T-helper 2 cell treated with Interferon-gamma antibody and Interleukin-4, amounts not matched to agents 5 μg/mL and 100 μg/mL, for 36 hours (primary cell): ENCODE results near the gene NEUROG1.

Experiments
- DNase-seq: peaks from one replicate; pipeline ENCODE4 v3.0.0; 2021; ENCODE audit warnings: low spot score
- H3K27ac Mint-ChIP-seq: one replicate; pipeline ENCODE4 v1.8.0; 2021; ENCODE audit warnings: mild to moderate bottlenecking, mixed read lengths
- H3K27me3 Mint-ChIP-seq: one replicate; pipeline ENCODE4 v1.8.0; 2021; ENCODE audit warnings: low read depth, mixed read lengths
- H3K36me3 Mint-ChIP-seq: one replicate; pipeline ENCODE4 v1.8.0; 2021; ENCODE audit warnings: low read depth, mixed read lengths
- H3K4me1 Mint-ChIP-seq: one replicate; pipeline ENCODE4 v1.8.0; 2021; ENCODE audit warnings: low read depth, mixed read lengths
- H3K4me3 Mint-ChIP-seq: one replicate; pipeline ENCODE4 v1.8.0; 2022; ENCODE audit warnings: mild to moderate bottlenecking, moderate library complexity, mixed read lengths
- H3K9me3 Mint-ChIP-seq: one replicate; pipeline ENCODE4 v1.8.0; 2021; ENCODE audit warnings: mixed read lengths

Gene NEUROG1

DNA sequence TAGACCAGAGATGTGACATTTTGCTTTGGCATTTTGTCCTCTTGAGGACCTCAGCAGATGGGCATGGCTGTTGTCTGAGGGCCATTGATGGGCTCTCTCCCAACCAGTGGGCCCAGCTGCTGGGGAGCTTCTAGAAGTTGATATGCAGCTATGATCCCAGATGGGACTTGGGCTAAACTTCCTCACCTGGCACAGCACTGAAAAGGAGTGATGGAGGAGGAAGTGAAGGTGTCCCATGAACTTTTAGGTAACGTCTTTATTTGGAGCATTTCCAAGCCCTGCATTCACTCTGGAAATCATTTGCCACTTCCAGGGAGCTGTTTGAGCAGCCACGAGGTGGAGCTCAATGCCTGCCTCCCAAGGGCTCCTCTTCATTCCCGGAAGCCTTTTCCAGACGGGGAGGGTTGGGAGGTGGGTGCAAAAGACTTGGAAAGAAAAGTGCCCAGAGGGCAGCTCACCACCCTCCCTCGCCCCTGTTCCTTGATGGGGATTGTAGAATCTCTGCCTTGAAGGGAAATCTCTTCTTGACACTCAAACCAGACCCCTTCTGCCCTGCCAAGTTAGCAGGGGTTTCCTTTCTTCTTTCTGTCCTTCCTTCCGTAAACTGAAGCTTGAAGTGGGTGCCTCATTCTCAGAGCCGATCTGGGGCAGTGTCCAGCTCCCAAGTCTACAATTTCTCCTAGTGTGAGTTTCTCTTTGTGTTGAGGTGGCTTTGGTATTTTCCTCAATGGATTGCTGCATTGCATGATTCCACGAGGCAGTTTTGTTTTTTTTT, 18.1 kb upstream of the NEUROG1 start:
- peaks cover 43% of the 10 kb centered on the region for H3K27me3 Mint-ChIP-seq
- H3K9me3 Mint-ChIP-seq, result no peaks in the 10 kb centered on the region
- H3K4me3 Mint-ChIP-seq, result no peak overlapping the region
- no peak overlapping the region for H3K27ac Mint-ChIP-seq
- no peak for DNase-seq
- no peaks in the 10 kb centered on the region for H3K36me3 Mint-ChIP-seq
- H3K4me1 Mint-ChIP-seq, result peaks cover 2% of the 10 kb centered on the region

DNA sequence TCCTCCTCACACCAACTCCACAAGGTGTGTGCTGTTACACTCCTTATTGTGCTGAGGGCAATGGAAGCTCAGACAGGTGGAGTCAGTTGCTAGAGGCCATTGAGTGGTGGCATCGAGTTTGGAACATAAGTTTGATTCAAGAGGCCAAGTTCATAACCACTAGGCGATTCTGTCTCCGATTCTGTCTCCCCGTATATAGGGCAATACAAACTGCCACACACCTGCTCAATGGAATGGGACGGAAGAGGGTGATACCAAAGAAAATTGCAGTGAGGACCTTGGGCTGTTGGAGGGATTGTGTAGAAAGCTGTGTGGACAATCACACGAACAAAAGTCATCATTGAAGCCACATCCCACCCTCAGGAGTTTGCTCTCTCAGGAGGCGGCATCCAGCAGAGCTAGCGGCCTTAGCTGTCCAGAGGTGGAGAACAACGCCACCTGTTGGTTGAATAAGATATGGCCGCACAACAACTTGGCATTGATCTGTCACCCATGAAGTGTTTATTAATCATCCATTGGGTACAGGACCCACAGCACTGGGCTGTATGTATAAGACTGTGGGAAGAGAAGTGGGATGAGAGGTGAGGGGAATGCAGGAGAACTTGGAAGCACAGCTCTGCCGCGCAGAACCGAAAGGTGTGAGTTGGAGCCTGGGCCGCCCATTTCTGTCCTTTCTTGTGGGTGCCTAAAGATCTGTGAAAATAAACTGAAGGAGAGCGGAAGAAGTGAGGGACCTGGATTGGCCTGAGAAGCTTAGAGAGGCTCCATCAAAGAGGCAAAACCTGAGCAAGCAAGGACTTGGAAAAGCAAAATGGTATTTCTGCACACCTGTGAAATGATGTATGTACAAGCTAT, 16.1 kb upstream of the NEUROG1 start:
- peaks cover 54% of the 10 kb centered on the region for H3K27me3 Mint-ChIP-seq
- no peaks in the 10 kb centered on the region for H3K36me3 Mint-ChIP-seq
- peaks cover 2% of the 10 kb centered on the region for H3K4me1 Mint-ChIP-seq
- peak; percentile 35 for DNase-seq
- H3K27ac Mint-ChIP-seq, result no peak overlapping the region
- no peaks in the 10 kb centered on the region for H3K9me3 Mint-ChIP-seq
- H3K4me3 Mint-ChIP-seq, result no peak overlapping the region

DNA sequence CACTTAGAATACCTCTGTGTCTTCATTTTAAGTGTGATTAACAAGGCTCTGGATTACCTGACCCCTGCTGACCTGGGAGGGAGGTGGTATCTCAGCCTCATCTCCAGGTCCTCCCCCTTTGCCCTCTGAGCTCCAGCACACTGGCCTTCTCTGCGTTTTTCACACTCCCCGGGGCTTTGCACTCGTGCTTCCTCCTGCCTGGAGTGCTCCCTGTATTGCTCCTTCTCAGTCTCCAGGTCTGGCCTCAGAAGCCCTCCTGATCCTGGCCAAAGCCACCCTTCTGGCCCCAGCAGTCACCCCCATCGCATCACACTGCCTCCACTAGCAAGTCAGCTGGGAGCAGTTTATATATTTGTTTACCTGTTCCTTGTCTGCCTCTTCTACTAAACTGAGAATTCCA, 13.6 kb upstream of the NEUROG1 start:
- DNase-seq, result no peak
- Mint-ChIP-seq H3K4me1 (peaks cover 2% of the 10 kb centered on the region), H3K27ac (no peak overlapping the region), H3K27me3 (peaks cover 67% of the 10 kb centered on the region), H3K4me3 (no peak overlapping the region), H3K9me3 (no peaks in the 10 kb centered on the region), H3K36me3 (no peaks in the 10 kb centered on the region)

DNA sequence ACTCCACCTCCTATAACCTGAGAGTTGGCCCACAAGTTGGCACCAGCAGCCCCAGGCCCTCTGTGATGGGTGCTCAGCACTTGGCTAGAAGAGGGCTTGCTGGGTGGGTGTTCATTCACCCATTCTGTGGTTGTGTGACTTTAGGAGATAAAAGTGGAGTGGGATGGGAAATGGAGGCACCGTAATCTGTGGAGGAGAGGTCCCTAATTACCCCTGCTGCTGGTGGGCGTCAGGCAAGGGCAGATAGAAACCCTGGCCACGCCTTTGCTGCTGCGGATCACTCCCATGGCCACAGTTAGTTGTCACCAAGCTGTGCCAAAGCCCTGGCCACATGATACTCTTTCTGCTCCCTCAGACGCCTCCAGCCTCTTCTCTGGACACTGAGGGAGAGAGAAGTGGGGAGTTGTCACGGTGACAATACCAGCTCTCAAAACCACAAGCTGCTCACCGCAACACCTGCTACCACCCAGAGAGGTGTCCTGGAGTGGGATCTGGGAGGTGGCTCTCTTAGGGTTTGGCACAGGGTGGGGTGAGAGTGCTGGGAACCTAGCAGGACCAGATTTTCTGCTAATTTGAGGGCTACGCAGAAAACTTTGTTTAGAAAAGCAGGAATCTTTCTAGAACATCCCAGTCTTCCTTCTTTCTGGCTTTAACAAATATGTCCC, 12.0 kb upstream of the NEUROG1 start:
- peaks cover 10% of the 10 kb centered on the region for H3K4me1 Mint-ChIP-seq
- H3K27me3 Mint-ChIP-seq, result peaks cover 77% of the 10 kb centered on the region
- H3K27ac Mint-ChIP-seq, result no peak overlapping the region
- DNase-seq, result no peak
- H3K36me3 Mint-ChIP-seq, result no peaks in the 10 kb centered on the region
- no peak overlapping the region for H3K4me3 Mint-ChIP-seq
- no peaks in the 10 kb centered on the region for H3K9me3 Mint-ChIP-seq

DNA sequence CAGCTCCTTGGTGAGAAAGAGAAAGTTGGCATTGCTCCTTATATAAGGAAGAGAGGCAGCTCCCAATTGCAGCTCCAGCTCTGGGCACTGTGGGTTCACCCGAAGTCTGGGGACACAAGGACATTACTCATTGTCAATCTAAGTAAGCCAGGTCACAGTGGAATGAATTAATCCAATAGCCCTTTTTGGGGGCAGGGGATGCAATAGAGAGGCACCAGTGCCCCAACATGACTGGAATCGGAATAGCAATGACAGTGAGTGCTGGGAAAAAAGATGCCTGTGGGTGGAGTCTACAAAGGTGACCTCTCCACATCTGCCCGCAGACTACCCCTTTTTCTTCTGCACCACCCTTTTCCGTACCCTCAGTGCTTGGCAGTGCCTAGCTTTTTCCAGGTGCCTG, 11.1 kb upstream of the NEUROG1 start:
- Mint-ChIP-seq H3K36me3 (no peaks in the 10 kb centered on the region), H3K27me3 (peaks cover 83% of the 10 kb centered on the region), H3K4me1 (peaks cover 10% of the 10 kb centered on the region), H3K4me3 (no peak overlapping the region), H3K27ac (no peak overlapping the region), H3K9me3 (no peaks in the 10 kb centered on the region)
- DNase-seq, result no peak

DNA sequence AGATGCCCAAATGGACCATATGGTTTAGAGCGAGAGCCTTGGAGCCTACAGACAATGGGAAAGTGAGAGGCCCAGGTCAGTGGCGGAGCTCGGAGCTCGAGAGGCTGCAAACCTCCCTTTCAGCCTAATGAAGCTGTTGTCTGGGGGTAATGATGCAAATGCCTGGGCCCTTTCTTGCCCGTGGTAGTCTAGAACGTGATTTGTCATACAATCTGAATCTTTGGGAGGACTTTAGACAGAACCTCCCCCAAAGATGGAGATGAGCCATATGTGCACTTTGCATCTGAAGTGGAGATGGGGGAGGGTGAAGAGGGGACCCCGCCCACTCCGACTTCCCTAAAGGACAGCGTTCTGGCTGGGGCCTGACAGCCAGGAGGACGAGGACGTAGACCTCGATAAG, 10.3 kb upstream of the NEUROG1 start:
- DNase-seq, result no peak
- H3K4me1 Mint-ChIP-seq, result peaks cover 8% of the 10 kb centered on the region
- H3K27me3 Mint-ChIP-seq, result peaks cover 88% of the 10 kb centered on the region
- H3K4me3 Mint-ChIP-seq, result no peak overlapping the region
- H3K9me3 Mint-ChIP-seq, result no peaks in the 10 kb centered on the region
- no peaks in the 10 kb centered on the region for H3K36me3 Mint-ChIP-seq
- H3K27ac Mint-ChIP-seq, result no peak overlapping the region

DNA sequence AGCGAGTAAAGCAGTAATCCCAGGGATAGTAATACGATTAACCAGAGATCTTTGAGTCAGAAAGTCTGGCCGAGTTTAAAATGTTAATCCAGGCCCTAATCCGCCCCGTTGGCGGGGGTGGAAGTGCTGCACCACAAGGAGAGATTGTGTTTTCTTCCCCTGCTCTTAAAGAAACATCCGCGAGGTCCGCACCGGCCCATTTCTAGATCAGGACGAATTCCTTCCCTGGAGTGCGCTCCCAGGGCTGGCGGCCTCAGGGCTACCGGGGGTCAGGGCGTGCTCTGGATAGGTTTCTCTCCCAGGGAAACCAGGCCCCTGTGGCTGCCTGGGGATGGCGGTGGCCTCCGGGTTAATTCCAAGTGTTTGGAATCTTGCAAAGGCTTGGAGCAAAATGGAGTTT, 9.3 kb upstream of the NEUROG1 start:
- DNase-seq, result no peak

DNA sequence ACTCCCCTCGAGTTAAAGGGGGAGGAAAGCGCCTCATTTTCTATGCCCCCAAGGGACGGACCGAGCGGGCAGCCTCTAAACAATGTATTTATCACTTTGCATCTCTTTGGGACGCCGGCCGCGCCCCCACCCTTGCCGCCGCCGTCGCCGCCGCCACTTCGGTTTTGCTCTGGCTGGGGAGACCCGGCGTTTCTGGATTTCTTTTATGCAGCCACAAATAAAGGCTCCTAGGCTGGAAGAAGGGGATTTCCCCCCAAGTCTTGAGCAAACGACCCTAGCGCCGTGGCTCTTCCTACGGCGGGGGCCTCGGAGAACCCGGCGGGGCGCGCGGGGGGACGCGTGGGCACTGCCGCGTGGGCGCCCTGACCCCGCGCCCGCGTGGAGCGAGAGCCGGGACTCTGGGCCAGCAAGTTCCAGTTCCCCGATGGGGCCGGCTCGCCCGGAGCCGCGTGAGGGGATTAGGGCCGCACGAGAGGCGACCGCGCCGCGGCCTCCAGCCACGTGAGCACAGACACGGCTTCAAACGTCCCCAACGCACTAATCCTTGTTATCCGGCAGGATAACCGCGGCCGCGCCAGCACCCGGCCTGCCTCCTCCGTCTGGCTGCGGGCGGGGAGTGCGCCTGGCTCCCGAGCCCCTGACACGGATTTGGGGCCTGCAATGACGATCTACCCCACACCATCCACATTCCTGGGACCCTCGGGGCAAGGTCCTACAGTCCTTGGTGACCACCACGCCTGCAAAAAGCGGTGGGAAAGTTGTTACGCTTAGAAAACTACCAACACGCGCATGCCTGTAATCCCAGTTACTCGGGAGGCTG, 7.9 kb upstream of the NEUROG1 start:
- no peaks in the 10 kb centered on the region for H3K9me3 Mint-ChIP-seq
- peak overlapping the region; percentile 81 for H3K4me3 Mint-ChIP-seq
- H3K36me3 Mint-ChIP-seq, result no peaks in the 10 kb centered on the region
- peaks cover 92% of the 10 kb centered on the region for H3K27me3 Mint-ChIP-seq
- no peak for DNase-seq
- H3K4me1 Mint-ChIP-seq, result peaks cover 8% of the 10 kb centered on the region
- no peak overlapping the region for H3K27ac Mint-ChIP-seq

More for the DNA sequence above, 9.3 kb upstream of the NEUROG1 start:
- H3K9me3 Mint-ChIP-seq, result no peaks in the 10 kb centered on the region
- H3K27ac Mint-ChIP-seq, result no peak overlapping the region
- peaks cover 92% of the 10 kb centered on the region for H3K27me3 Mint-ChIP-seq
- H3K4me1 Mint-ChIP-seq, result peaks cover 8% of the 10 kb centered on the region
- H3K4me3 Mint-ChIP-seq, result no peak overlapping the region
- no peaks in the 10 kb centered on the region for H3K36me3 Mint-ChIP-seq

DNA sequence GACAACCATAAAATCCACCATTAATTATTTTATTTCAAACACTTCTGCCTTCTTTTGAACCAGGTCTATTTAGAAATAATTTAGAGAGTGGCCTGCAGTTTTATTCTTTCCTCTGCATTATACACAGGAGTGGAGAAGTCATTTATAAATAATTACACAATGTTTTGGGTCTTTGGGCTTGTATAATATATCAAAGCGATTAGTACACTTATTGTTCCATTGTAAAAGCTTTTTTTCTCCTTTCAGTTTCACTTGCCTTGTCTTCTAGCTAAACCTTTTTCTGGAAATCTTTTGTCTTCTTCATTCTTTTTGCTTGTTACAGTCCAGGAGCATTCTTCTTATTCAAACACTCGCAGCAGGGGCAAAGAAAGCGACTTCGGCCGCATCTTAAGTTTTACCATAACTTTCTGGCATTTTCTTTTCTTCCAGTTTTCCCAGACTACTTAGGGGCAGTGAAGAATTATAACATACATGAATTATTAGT, 7.3 kb upstream of the NEUROG1 start:
- peaks cover 8% of the 10 kb centered on the region for H3K4me1 Mint-ChIP-seq
- H3K27ac Mint-ChIP-seq, result no peak overlapping the region

DNA sequence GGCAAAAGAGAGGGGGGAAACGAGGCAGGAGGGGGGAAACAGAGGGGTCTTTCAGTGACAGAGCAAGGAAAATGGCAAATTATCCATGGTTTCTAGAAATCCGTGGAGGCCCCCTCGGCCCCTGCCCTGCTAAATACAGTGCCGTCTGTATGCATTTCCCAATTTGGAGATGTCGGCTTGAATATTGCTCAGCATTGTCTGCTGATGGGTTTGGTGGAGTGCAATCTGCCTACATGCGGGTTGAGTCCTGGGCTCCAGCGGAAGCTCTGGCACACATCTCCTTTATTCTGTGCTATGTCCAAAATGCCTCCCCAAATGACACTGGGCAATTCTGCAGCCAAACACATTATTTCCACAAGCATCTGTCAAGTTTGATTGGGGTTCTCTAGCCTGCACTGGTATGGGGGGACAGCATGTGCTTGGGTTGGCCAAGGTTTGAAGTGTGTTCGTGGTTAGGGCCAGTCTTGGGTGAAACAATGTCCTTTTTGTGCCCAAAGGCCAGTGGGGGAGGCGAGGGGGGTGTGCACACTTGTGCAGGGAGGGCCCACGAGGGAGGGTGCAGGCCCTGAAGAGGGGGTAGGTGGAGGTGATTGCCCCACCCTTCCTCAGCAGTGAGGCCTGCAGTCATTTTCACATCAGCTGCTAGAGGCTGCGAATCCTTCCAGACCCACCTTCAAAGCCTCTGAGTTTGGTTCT, 6.2 kb upstream of the NEUROG1 start:
- Mint-ChIP-seq H3K27me3 (peaks cover 93% of the 10 kb centered on the region), H3K27ac (no peak overlapping the region), H3K4me3 (no peak overlapping the region), H3K4me1 (peaks cover 8% of the 10 kb centered on the region), H3K9me3 (no peaks in the 10 kb centered on the region), H3K36me3 (no peaks in the 10 kb centered on the region)
- DNase-seq, result no peak

More for the DNA sequence above, 7.3 kb upstream of the NEUROG1 start:
- no peaks in the 10 kb centered on the region for H3K9me3 Mint-ChIP-seq
- no peak for DNase-seq
- peaks cover 92% of the 10 kb centered on the region for H3K27me3 Mint-ChIP-seq
- H3K36me3 Mint-ChIP-seq, result no peaks in the 10 kb centered on the region
- H3K4me3 Mint-ChIP-seq, result peak overlapping the region; percentile 44

DNA sequence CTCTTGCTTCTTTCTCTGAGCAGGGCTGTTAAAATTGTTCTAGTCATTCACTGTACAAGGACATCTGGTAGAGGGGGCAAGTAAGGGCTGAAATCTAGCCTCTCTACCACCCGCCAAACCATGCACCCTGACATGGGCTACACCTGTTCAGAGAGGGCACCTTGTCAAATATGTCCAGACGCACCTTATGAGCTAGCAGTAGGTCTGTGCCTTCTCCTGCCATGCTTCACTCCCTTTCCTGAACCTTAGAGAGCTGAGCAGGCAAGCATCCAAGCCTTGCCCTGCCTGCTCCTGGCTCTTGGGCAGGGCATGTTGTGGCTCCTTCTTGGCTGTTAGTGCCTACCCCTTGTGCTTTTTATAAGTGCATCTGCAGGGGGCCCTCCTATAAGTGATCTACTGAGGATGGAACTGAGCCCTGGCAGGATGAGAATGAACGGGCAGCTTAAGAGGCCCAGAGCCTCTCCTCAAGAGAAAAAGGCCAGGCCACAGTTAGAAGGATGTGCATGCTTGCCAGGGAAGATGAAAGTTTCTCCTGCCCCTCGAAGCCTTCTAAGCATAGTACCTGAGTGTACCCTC, 3.8 kb upstream of the NEUROG1 start:
- no peak for DNase-seq
- peaks cover 8% of the 10 kb centered on the region for H3K4me1 Mint-ChIP-seq
- no peak overlapping the region for H3K4me3 Mint-ChIP-seq
- peaks cover 89% of the 10 kb centered on the region for H3K27me3 Mint-ChIP-seq
- H3K27ac Mint-ChIP-seq, result no peak overlapping the region
- no peaks in the 10 kb centered on the region for H3K36me3 Mint-ChIP-seq
- no peaks in the 10 kb centered on the region for H3K9me3 Mint-ChIP-seq

DNA sequence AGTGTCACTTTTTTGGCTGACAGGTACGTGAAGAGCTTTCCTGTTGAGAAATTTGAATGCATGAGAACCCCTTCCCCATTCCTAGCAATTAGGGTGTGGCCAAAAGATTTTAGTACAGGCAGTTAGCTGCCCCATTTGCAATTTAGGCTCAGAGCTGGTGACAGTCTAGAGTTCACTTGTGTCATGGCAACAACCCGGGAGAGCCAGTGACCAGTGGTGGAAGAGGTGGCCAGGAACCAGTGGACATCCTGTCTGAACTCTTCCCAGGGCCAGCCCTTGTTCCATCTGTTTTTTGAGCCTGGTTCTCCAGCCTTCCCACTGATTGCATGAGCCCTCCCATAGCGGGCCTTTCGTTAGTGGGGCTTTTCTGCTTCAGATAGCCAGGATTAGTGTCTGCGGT, 2.5 kb upstream of the NEUROG1 start:
- no peak for DNase-seq
- H3K36me3 Mint-ChIP-seq, result no peaks in the 10 kb centered on the region
- no peaks in the 10 kb centered on the region for H3K9me3 Mint-ChIP-seq
- H3K4me3 Mint-ChIP-seq, result no peak overlapping the region
- no peak overlapping the region for H3K27ac Mint-ChIP-seq
- H3K27me3 Mint-ChIP-seq, result peaks cover 93% of the 10 kb centered on the region
- peaks cover 4% of the 10 kb centered on the region for H3K4me1 Mint-ChIP-seq

DNA sequence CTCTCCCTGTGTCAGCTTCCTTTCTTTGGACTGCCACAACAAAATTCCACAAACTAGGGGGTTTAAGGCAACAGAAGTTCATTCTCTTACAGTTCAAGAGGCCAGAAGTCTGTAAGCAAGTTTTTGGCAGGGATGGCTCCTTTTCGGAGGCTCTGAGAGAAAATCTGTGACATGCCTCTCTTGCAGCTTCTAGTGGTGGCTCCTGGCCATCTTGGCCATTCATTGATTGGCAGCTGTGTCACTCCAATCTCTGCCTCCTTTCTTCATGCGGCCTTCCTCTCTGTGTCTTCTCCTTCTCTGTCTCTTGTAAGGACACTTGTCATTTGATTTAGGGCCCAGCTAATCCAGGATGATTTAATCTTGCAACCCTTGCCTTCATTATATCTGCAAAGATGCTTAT, 2.0 kb upstream of the NEUROG1 start:
- Mint-ChIP-seq H3K4me1 (no peaks in the 10 kb centered on the region), H3K27ac (no peak overlapping the region), H3K27me3 (peaks cover 93% of the 10 kb centered on the region), H3K4me3 (no peak overlapping the region), H3K9me3 (no peaks in the 10 kb centered on the region), H3K36me3 (no peaks in the 10 kb centered on the region)
- DNase-seq, result no peak
